ENCODE measurements around the gene PIP4K2B. TPM values are rescaled to one million over a fixed set of nuclear protein-coding genes. Genes with fewer than 3 reads are reported as not detected.

Gene PIP4K2B
- total and polyA plus RNA-seq, 8 donors: 39.8 to 94.3 (median 87.0) TPM

- Histone ChIP-seq H3K27ac (no peak overlapping the region), H3K36me3 (peaks cover 0 to 38% of the 10 kb centered on the region in 2 donors), H3K9me3 (no peaks in the 10 kb centered on the region), H3K4me3 (no peak overlapping the region), H3K4me1 (peaks cover 18 to 43% of the 10 kb centered on the region in 2 donors), H3K27me3 (no peaks in the 10 kb centered on the region)
- TF ChIP-seq CTCF (IDR thresholded peaks at IDR 0.05): no peak
- intact Hi-C loops (cut with DNase I): no loop called here
- ATAC-seq (no peak), DNase-seq (no peak)
Observed at GRCh38 chr17:38733282-38733981, 65.9 kb downstream of the PIP4K2B start.

- H3K27ac ChIP-seq: peak overlapping the region in 1 of 2 donors; percentile 80
- H3K36me3 ChIP-seq: peaks cover 0 to 30% of the 10 kb centered on the region in 2 donors
- no peak for TF ChIP-seq CTCF (IDR thresholded peaks at IDR 0.05)
- ATAC-seq: peak; percentile 6
- peaks cover 18 to 51% of the 10 kb centered on the region in 2 donors for H3K4me1 ChIP-seq
- H3K9me3 ChIP-seq: no peaks in the 10 kb centered on the region
- no peak for DNase-seq
- no peaks in the 10 kb centered on the region for H3K27me3 ChIP-seq
- no peak overlapping the region for H3K4me3 ChIP-seq
- intact Hi-C loops (cut with DNase I): no loop called here
Observed at GRCh38 chr17:38732376-38733281, 66.7 kb downstream of the PIP4K2B start.

GRCh38 chr17:38731526-38732294 lies 67.6 kb downstream of the PIP4K2B start:
- no peaks in the 10 kb centered on the region for H3K9me3 ChIP-seq
- ATAC-seq (no peak), DNase-seq (peak in 1 of 4 donors; percentile 59)
- intact Hi-C loops (cut with DNase I): no loop called here
- H3K4me3 ChIP-seq: peak overlapping the region in 1 of 2 donors; percentile 74
- peaks cover 0 to 24% of the 10 kb centered on the region in 2 donors for H3K36me3 ChIP-seq
- H3K4me1 ChIP-seq: peaks cover 18 to 56% of the 10 kb centered on the region in 2 donors
- no peak for TF ChIP-seq CTCF (IDR thresholded peaks at IDR 0.05)
- H3K27ac ChIP-seq: peak overlapping the region in 1 of 2 donors; percentile 80
- no peaks in the 10 kb centered on the region for H3K27me3 ChIP-seq

- Histone ChIP-seq H3K4me1 (peaks cover 18 to 56% of the 10 kb centered on the region in 2 donors), H3K27me3 (no peaks in the 10 kb centered on the region), H3K27ac (peak overlapping the region; percentile 73 to 80), H3K4me3 (peak overlapping the region; percentile 60 to 74), H3K9me3 (no peaks in the 10 kb centered on the region), H3K36me3 (peaks cover 0 to 19% of the 10 kb centered on the region in 2 donors)
- no peak for TF ChIP-seq CTCF (IDR thresholded peaks at IDR 0.05)
- intact Hi-C loops (cut with DNase I): no loop called here
- peak in 3 of 4 donors; percentile 64 to 90 (median 83) for DNase-seq
- ATAC-seq: peak; percentile 61
Observed at GRCh38 chr17:38730526-38731379, 68.6 kb downstream of the PIP4K2B start.
